HCT116 (cell line): ENCODE results near the gene RHEX. TPM values are rescaled to one million over a fixed set of nuclear protein-coding genes. Genes with fewer than 3 reads are reported as not detected.

ENCODE experiments used
- ATAC-seq: fragments of 200-7000 bp; cut with Tn5 transposase; 2 replicates; pipeline ENCODE4 v1.9.1; 2020; ENCODE audit warnings: mild to moderate bottlenecking, moderate library complexity
- BruUV-seq: library from RNA; stranded (reverse); fragments of 400-500 nt; replicated peaks from 2 replicates; lab custom pipeline; 2021; lab: Mats Ljungman, UMichigan
- CTCF ChIA-PET: fragments of 300-600 bp; sonication (Branson Sonifier 250); formaldehyde crosslinking; loops from one replicate; lab custom pipeline; 2021; ENCODE audit warnings: antibody characterized with exemption; lab: Charles Lee
- POLR2A ChIA-PET: fragments of 300-600, 350-600 bp; sonication (Branson Sonifier 250); formaldehyde crosslinking; loops from one replicate; lab custom pipeline; 2021; ENCODE audit warnings: antibody characterized with exemption; lab: Charles Lee
- RAD21 ChIA-PET, 2 experiments: fragments of 300-600 bp; sonication (Branson Sonifier 250); formaldehyde crosslinking; loops; one replicate each; lab custom pipeline; 2023; ENCODE audit warnings: low total read pairs in 2 of 2; ENCODE audit not compliant: uncharacterized antibody in 2 of 2, unreplicated experiment in 2 of 2, low non-redundant PET in 1 of 2; lab: Charles Lee
- DNase-seq: peaks from one replicate; pipeline ENCODE4 v3.0.0-alpha.2; 2010; ENCODE audit warnings: low read depth, low spot score
- H2AFZ ChIP-seq: fragments of 200-600 bp; shearing (Covaris generic), sonication (generic); 2 replicates; pipeline ENCODE4 v1.6.1; 2017; ENCODE audit warnings: low read depth, mixed run types, mixed read lengths, antibody characterized with exemption, low read length; ENCODE audit not compliant: poor library complexity, severe bottlenecking
- H3K27ac ChIP-seq: 2 replicates; pipeline ENCODE4 v1.5.1; 2012; ENCODE audit warnings: low read depth, low read length
- H3K27me3 ChIP-seq: fragments of 200-600 bp; sonication (generic); 2 replicates; pipeline ENCODE4 v1.6.1; 2016; ENCODE audit warnings: mixed run types, low read length, mixed read lengths; ENCODE audit not compliant: insufficient read depth
- H3K36me3 ChIP-seq, 2 experiments: fragments of 200-500 bp in 1 of 2; fragments of 200-600 bp in 1 of 2; sonication (Bioruptor generic) in 1 of 2; sonication (generic) in 1 of 2; 2 replicates each; pipeline versions ENCODE4 v1.5.1 to v1.6.1; 2014 to 2016; ENCODE audit warnings: low read length in 2 of 2, inconsistent platforms in 1 of 2, mixed read lengths in 1 of 2, mixed run types in 1 of 2; ENCODE audit not compliant: insufficient read depth in 2 of 2, control insufficient read depth in 1 of 2
- H3K4me1 ChIP-seq, 2 experiments: fragments of 200-600 bp in 1 of 2; sonication (generic) in 1 of 2; 2 replicates each; pipeline versions ENCODE4 v1.5.1 to v1.6.1; 2012 to 2017; ENCODE audit warnings: low read length in 2 of 2, inconsistent platforms in 1 of 2, mild to moderate bottlenecking in 1 of 2, mixed read lengths in 1 of 2, mixed run types in 1 of 2, moderate library complexity in 1 of 2; ENCODE audit not compliant: insufficient read depth in 2 of 2, control insufficient read depth in 1 of 2
- H3K4me2 ChIP-seq: fragments of 200-600 bp; sonication (generic); 2 replicates; pipeline ENCODE4 v1.6.1; 2017; ENCODE audit warnings: mixed run types, low read length, mixed read lengths
- H3K4me3 ChIP-seq, 2 experiments: fragments of 200-600 bp in 1 of 2; sonication (generic) in 1 of 2; replicated peaks in 1 of 2; 2 replicates each; pipeline ENCODE4 v1.5.1; 2011 to 2016; ENCODE audit warnings: low read length in 2 of 2, control low read depth in 1 of 2, low read depth in 1 of 2, mild to moderate bottlenecking in 1 of 2, mixed read lengths in 1 of 2, mixed run types in 1 of 2
- H3K79me2 ChIP-seq: fragments of 200-600 bp; sonication (generic); 2 replicates; pipeline ENCODE4 v1.6.1; 2017; ENCODE audit warnings: mild to moderate bottlenecking, mixed run types, low read length, moderate library complexity, mixed read lengths; ENCODE audit not compliant: insufficient read depth
- H3K9ac ChIP-seq: fragments of 200-600 bp; sonication (generic); 2 replicates; pipeline ENCODE4 v1.6.1; 2016; ENCODE audit warnings: low read length, mixed read lengths
- H3K9me2 ChIP-seq: fragments of 200-600 bp; sonication (generic), shearing (Covaris generic); 2 replicates; pipeline ENCODE4 v1.6.1; 2017; ENCODE audit warnings: mixed run types, mild to moderate bottlenecking, moderate library complexity; ENCODE audit not compliant: insufficient read depth
- H3K9me3 ChIP-seq, 2 experiments: fragments of 200-500 bp in 1 of 2; fragments of 200-600 bp in 1 of 2; sonication (Bioruptor generic) in 1 of 2; sonication (generic) in 1 of 2; 2 replicates each; pipeline ENCODE4 v1.6.1; 2014 to 2017; ENCODE audit warnings: low read length in 2 of 2, mixed read lengths in 2 of 2, inconsistent platforms in 1 of 2, low read depth in 1 of 2, mild to moderate bottlenecking in 1 of 2, mixed run types in 1 of 2, moderate library complexity in 1 of 2; ENCODE audit not compliant: control insufficient read depth in 1 of 2, insufficient read depth in 1 of 2
- H4K20me1 ChIP-seq: fragments of 200-600 bp; sonication (generic), shearing (Covaris generic); 2 replicates; pipeline ENCODE4 v1.6.1; 2017; ENCODE audit warnings: mixed run types, mild to moderate bottlenecking, moderate library complexity; ENCODE audit not compliant: insufficient read depth
- ATF3 ChIP-seq: IDR thresholded peaks from 2 replicates; pipeline ENCODE4 v1.6.1; 2012
- CBX3 ChIP-seq: IDR thresholded peaks from 2 replicates; pipeline ENCODE4 v1.6.1; 2012; ENCODE audit warnings: low read depth
- CEBPB ChIP-seq: IDR thresholded peaks from 2 replicates; pipeline ENCODE4 v1.6.1; 2012; ENCODE audit warnings: low read depth
- CTCF ChIP-seq, 3 experiments: fragments of 200-600 bp in 1 of 3; sonication (generic) in 1 of 3; IDR thresholded peaks in 2 of 3; conservative IDR thresholded peaks in 1 of 3; 2 replicates each; pipeline ENCODE4 v1.5.1; 2012 to 2017; ENCODE audit warnings: low read depth in 2 of 3, low read length in 2 of 3, antibody characterized with exemption in 1 of 3, borderline replicate concordance in 1 of 3, control low read depth in 1 of 3, mild to moderate bottlenecking in 1 of 3, mixed read lengths in 1 of 3, mixed run types in 1 of 3, moderate library complexity in 1 of 3; ENCODE audit not compliant: insufficient read depth in 1 of 3
- EGR1 ChIP-seq: IDR thresholded peaks from 2 replicates; pipeline ENCODE4 v1.6.1; 2012; ENCODE audit warnings: low read depth
- ELF1 ChIP-seq: IDR thresholded peaks from 2 replicates; pipeline ENCODE4 v1.6.1; 2012; ENCODE audit warnings: low read depth, borderline replicate concordance
- EZH2phosphoT487 ChIP-seq: fragments of 200-600 bp; IDR thresholded peaks from 2 replicates; pipeline ENCODE4 v1.6.1; 2018; ENCODE audit warnings: antibody characterized with exemption, borderline replicate concordance
- FOSL1 ChIP-seq: IDR thresholded peaks from 2 replicates; pipeline ENCODE4 v1.6.1; 2012; ENCODE audit warnings: low read depth
- JUND ChIP-seq: IDR thresholded peaks from 2 replicates; pipeline ENCODE4 v1.6.1; 2012
- MAX ChIP-seq: IDR thresholded peaks from 2 replicates; pipeline ENCODE4 v1.6.1; 2012
- POLR2A ChIP-seq: IDR thresholded peaks from 2 replicates; pipeline ENCODE4 v1.7.0; 2011; ENCODE audit warnings: borderline replicate concordance; ENCODE audit not compliant: insufficient read depth, insufficient read length; ENCODE audit errors: extremely low read depth
- POLR2AphosphoS5 ChIP-seq: IDR thresholded peaks from 2 replicates; pipeline ENCODE4 v1.6.1; 2011; ENCODE audit warnings: mild to moderate bottlenecking, low read depth, low read length, moderate library complexity
- RAD21 ChIP-seq: IDR thresholded peaks from 2 replicates; pipeline ENCODE4 v1.6.1; 2012; ENCODE audit warnings: low read depth, mild to moderate bottlenecking
- SIN3A ChIP-seq: IDR thresholded peaks from 2 replicates; pipeline ENCODE4 v1.6.1; 2012; ENCODE audit warnings: low read depth
- SP1 ChIP-seq: IDR thresholded peaks from 2 replicates; pipeline ENCODE4 v1.6.1; 2012; ENCODE audit warnings: low read depth
- SRF ChIP-seq: IDR thresholded peaks from 2 replicates; pipeline ENCODE4 v1.6.1; 2012; ENCODE audit warnings: low read depth
- TCF7L2 ChIP-seq: IDR thresholded peaks from 2 replicates; pipeline ENCODE4 v1.7.0; 2011; ENCODE audit warnings: borderline replicate concordance, inconsistent platforms; ENCODE audit not compliant: insufficient read depth, insufficient read length; ENCODE audit errors: extremely low read depth
- ZBTB33 ChIP-seq: IDR thresholded peaks from 2 replicates; pipeline ENCODE4 v1.6.1; 2011; ENCODE audit warnings: mild to moderate bottlenecking, low read length, moderate library complexity; ENCODE audit not compliant: insufficient replicate concordance; ENCODE audit errors: extremely low read depth
- ZFX ChIP-seq: fragments of 450-650 bp; IDR thresholded peaks from 2 replicates; pipeline ENCODE4 v1.6.1; 2017
- ZNF274 ChIP-seq: fragments of 200-500 bp; sonication (Bioruptor generic); IDR thresholded peaks from 2 replicates; pipeline ENCODE4 v1.6.1; 2014; ENCODE audit warnings: mild to moderate bottlenecking, low read depth, low read length, inconsistent platforms
- intact Hi-C: fragments of 100-400 bp; cut with micrococcal nuclease; formaldehyde crosslinking; loops from 2 replicates; pipeline ENCODE4 v1.10.0; 2022
- total RNA-seq: library from RNA; stranded (reverse); gene quantifications from one replicate; pipeline ENCODE4 v1.2.1, GENCODE V29; 2021; ENCODE audit not compliant: unreplicated experiment

The RHEX gene
- total RNA-seq, 1 experiment from 2014 or later: not detected

GRCh38 chr1:206082831-206083695 lies 30.1 kb downstream of the RHEX start:
- no TSS peak for BruUV-seq
- Histone ChIP-seq H3K4me1 (0 out of 4 replicates have a peak, but pooled peaks cover 0 to 3% of the 10 kb centered on the region in 2 experiments), H3K9me2 (no peaks in the 10 kb centered on the region), H3K79me2 (no peaks in the 10 kb centered on the region), H3K9ac (no peak overlapping the region), H3K36me3 (no peaks in the 10 kb centered on the region), H3K4me2 (no peak overlapping the region), H3K9me3 (no peaks in the 10 kb centered on the region), H3K27me3 (no peaks in the 10 kb centered on the region), H3K4me3 (no peak overlapping the region), H4K20me1 (no peaks in the 10 kb centered on the region), H2AFZ (no peak overlapping the region), H3K27ac (no peak overlapping the region)
- no peak for TF ChIP-seq ATF3
- no peak for TF ChIP-seq ZNF274
- no peak for TF ChIP-seq POLR2AphosphoS5
- no peak for TF ChIP-seq MAX
- TF ChIP-seq CTCF (IDR thresholded peaks at IDR 0.05 in 2 of 3, conservative IDR thresholded peaks at IDR 0.05 in 1 of 3; ENCODE audit: borderline replicate concordance in 1 of 3, insufficient read depth in 1 of 3, low read depth in 2 of 3, low read length in 2 of 3): no peak
- no peak for TF ChIP-seq SIN3A
- no peak for TF ChIP-seq EZH2phosphoT487
- TF ChIP-seq JUND: no peak
- TF ChIP-seq FOSL1: no peak
- TF ChIP-seq SRF: no peak
- TF ChIP-seq CBX3: no peak
- TF ChIP-seq TCF7L2: no peak
- TF ChIP-seq SP1: no peak
- no peak for TF ChIP-seq RAD21
- TF ChIP-seq ZFX: no peak
- TF ChIP-seq ZBTB33: no peak
- TF ChIP-seq EGR1: no peak
- no peak for TF ChIP-seq POLR2A
- no peak for TF ChIP-seq CEBPB
- no peak for TF ChIP-seq ELF1
- intact Hi-C loops: no loop called here
- DNase-seq (no peak), ATAC-seq (no peak)
- POLR2A ChIA-PET: no interaction called here
- CTCF ChIA-PET: no interaction called here
- RAD21 ChIA-PET: no interaction called here
